NB4 (cell line): ENCODE measurements around the gene NDUFS6.

Experiments
- POLR2A ChIP-seq: IDR thresholded peaks from 2 replicates; pipeline ENCODE4 v1.6.1; 2011; ENCODE audit warnings: mild to moderate bottlenecking; ENCODE audit not compliant: insufficient read length; ENCODE audit errors: extremely low read depth
- TF ChIP-seq, protein P1 (sequence below): IDR thresholded peaks from one replicate; pipeline ENCODE4 v1.5.1; 2012; ENCODE audit warnings: low read depth, low read length

DNA sequence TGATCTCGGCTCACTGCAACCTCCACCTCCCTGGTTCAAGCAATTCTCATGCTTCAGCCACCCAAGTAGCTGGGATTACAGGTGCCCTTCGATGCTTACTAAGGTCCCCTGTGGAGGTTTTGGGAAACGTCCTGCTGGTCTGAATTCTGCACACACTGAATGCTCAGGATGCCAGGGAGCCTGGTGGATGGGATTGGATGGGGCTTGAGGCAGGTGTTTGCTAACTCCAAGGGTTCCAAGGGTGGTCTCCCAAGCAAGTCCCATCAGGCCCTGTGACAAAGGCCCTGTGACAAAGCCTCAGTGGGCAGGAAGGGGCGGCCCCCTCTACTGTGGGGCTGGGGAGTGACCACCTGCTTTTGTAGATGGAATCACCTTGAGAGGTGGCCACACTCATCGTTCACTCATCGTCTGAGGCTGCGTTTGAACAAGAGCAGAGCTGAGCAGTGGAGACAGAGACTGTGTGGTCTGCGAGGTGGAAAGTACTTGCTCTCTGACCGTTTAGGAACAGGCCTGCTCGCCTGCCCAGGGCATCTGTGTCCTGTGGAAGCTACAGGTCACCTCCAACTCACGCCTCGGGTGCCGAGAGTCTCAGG, 41.7 kb upstream of the NDUFS6 start:
- no peak for TF ChIP-seq POLR2A
- TF ChIP-seq, protein P1, sequence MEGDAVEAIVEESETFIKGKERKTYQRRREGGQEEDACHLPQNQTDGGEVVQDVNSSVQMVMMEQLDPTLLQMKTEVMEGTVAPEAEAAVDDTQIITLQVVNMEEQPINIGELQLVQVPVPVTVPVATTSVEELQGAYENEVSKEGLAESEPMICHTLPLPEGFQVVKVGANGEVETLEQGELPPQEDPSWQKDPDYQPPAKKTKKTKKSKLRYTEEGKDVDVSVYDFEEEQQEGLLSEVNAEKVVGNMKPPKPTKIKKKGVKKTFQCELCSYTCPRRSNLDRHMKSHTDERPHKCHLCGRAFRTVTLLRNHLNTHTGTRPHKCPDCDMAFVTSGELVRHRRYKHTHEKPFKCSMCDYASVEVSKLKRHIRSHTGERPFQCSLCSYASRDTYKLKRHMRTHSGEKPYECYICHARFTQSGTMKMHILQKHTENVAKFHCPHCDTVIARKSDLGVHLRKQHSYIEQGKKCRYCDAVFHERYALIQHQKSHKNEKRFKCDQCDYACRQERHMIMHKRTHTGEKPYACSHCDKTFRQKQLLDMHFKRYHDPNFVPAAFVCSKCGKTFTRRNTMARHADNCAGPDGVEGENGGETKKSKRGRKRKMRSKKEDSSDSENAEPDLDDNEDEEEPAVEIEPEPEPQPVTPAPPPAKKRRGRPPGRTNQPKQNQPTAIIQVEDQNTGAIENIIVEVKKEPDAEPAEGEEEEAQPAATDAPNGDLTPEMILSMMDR = no peak
